Skeletal muscle tissue (tissue), 4 donors: ENCODE measurements around the gene OPN1MW. TPM values are rescaled to one million over a fixed set of nuclear protein-coding genes. Genes with fewer than 3 reads are reported as not detected.
"Not testable (repeated sequence)": the region's sequence is repeated elsewhere in the genome, so short reads cannot be mapped to it uniquely, and the experiment has no call there.

ENCODE experiments used
- H3K27ac ChIP-seq: one replicate; pipeline ENCODE4 v1.7.0; 2013; ENCODE audit warnings: mild to moderate bottlenecking, low read depth, low read length, inconsistent platforms
- H3K27me3 ChIP-seq, 3 donors: one replicate each; pipeline ENCODE4 v1.7.0; 2013; ENCODE audit warnings: low read length in 3 of 3; ENCODE audit not compliant: control insufficient read depth in 3 of 3, insufficient read depth in 3 of 3
- H3K36me3 ChIP-seq, 3 donors: one replicate each; pipeline ENCODE4 v1.7.0; 2013; ENCODE audit warnings: low read length in 3 of 3; ENCODE audit not compliant: control insufficient read depth in 3 of 3, insufficient read depth in 3 of 3
- H3K4me1 ChIP-seq, 3 donors: one replicate each; pipeline ENCODE4 v1.7.0; 2013; ENCODE audit warnings: low read length in 3 of 3, mild to moderate bottlenecking in 3 of 3; ENCODE audit not compliant: control insufficient read depth in 3 of 3, insufficient read depth in 3 of 3
- H3K4me3 ChIP-seq, 3 donors: one replicate each; pipeline ENCODE4 v1.7.0; 2013; ENCODE audit warnings: low read length in 3 of 3
- H3K9ac ChIP-seq, 3 donors: one replicate each; pipeline ENCODE4 v1.7.0; 2013; ENCODE audit warnings: low read length in 3 of 3, mild to moderate bottlenecking in 3 of 3, moderate library complexity in 2 of 3, low read depth in 1 of 3
- H3K9me3 ChIP-seq, 3 donors: one replicate each; pipeline ENCODE4 v1.7.0; 2013; ENCODE audit warnings: low read length in 3 of 3; ENCODE audit not compliant: control insufficient read depth in 3 of 3
- total RNA-seq: library from RNA; depleted of rRNA; stranded (reverse); fragments of >200 nt; gene quantifications from one replicate; pipeline ENCODE4 v1.2.3, GENCODE V29; 2014
- donor health status: Osteomylitis.

OPN1MW gene
- total RNA-seq, 1 donor from 2014 or later = not detected

GRCh38 chrX:154209670-154210418, 27.4 kb downstream of the OPN1MW start:
- not testable (repeated sequence) for H3K27ac ChIP-seq, H3K4me1 ChIP-seq, H3K36me3 ChIP-seq, H3K9ac ChIP-seq, H3K9me3 ChIP-seq, H3K4me3 ChIP-seq, H3K27me3 ChIP-seq

GRCh38 chrX:154211057-154211456, 28.7 kb downstream of the OPN1MW start:
- not testable (repeated sequence) for H3K4me1 ChIP-seq, H3K36me3 ChIP-seq, H3K9ac ChIP-seq, H3K9me3 ChIP-seq, H3K27me3 ChIP-seq, H3K4me3 ChIP-seq, H3K27ac ChIP-seq

GRCh38 chrX:154211499-154211898, 29.1 kb downstream of the OPN1MW start:
- H3K36me3 ChIP-seq, H3K4me3 ChIP-seq, H3K27me3 ChIP-seq, H3K27ac ChIP-seq, H3K9me3 ChIP-seq, H3K9ac ChIP-seq, H3K4me1 ChIP-seq: not testable (repeated sequence)

GRCh38 chrX:154219456-154219855, 37.1 kb downstream of the OPN1MW start, which contains the start of gene OPN1MW2:
Gene OPN1MW2, plus strand, starts transcription at chrX:154219756. Its CDS starts 60 bp downstream, at chrX:154219816.
- H3K4me3 ChIP-seq, H3K9me3 ChIP-seq, H3K27me3 ChIP-seq, H3K36me3 ChIP-seq, H3K4me1 ChIP-seq, H3K27ac ChIP-seq, H3K9ac ChIP-seq: not testable (repeated sequence)

GRCh38 chrX:154225292-154225691, 42.9 kb downstream of the OPN1MW start:
- not testable (repeated sequence) for H3K27me3 ChIP-seq, H3K4me3 ChIP-seq, H3K9ac ChIP-seq, H3K27ac ChIP-seq, H3K4me1 ChIP-seq, H3K9me3 ChIP-seq, H3K36me3 ChIP-seq

GRCh38 chrX:154226706-154227105, 44.3 kb downstream of the OPN1MW start:
- H3K27ac ChIP-seq, H3K36me3 ChIP-seq, H3K4me3 ChIP-seq, H3K27me3 ChIP-seq, H3K4me1 ChIP-seq, H3K9ac ChIP-seq, H3K9me3 ChIP-seq: not testable (repeated sequence)

- H3K4me1 ChIP-seq, H3K9ac ChIP-seq, H3K36me3 ChIP-seq, H3K9me3 ChIP-seq, H3K27me3 ChIP-seq, H3K27ac ChIP-seq, H3K4me3 ChIP-seq: not testable (repeated sequence)
Observed at GRCh38 chrX:154231443-154231842, 49.0 kb downstream of the OPN1MW start.

GRCh38 chrX:154233620-154234019, 51.2 kb downstream of the OPN1MW start:
- not testable (repeated sequence) for H3K36me3 ChIP-seq, H3K27me3 ChIP-seq, H3K27ac ChIP-seq, H3K4me3 ChIP-seq, H3K9me3 ChIP-seq, H3K9ac ChIP-seq, H3K4me1 ChIP-seq

- H3K9ac ChIP-seq, H3K27me3 ChIP-seq, H3K27ac ChIP-seq, H3K4me3 ChIP-seq, H3K36me3 ChIP-seq, H3K9me3 ChIP-seq, H3K4me1 ChIP-seq: not testable (repeated sequence)
Observed at GRCh38 chrX:154238939-154239559, 56.7 kb downstream of the OPN1MW start.

GRCh38 chrX:154239982-154240503, 57.6 kb downstream of the OPN1MW start:
- not testable (repeated sequence) for H3K27me3 ChIP-seq, H3K27ac ChIP-seq, H3K4me3 ChIP-seq, H3K9me3 ChIP-seq, H3K4me1 ChIP-seq, H3K36me3 ChIP-seq, H3K9ac ChIP-seq
